ES-I3 (cell line): ENCODE measurements around the gene GGNBP2.

Source experiments
- H3K36me3 ChIP-seq: 2 replicates; pipeline ENCODE4 v1.6.1; 2013; ENCODE audit warnings: mild to moderate bottlenecking, low read length, control low read depth, moderate library complexity; ENCODE audit not compliant: insufficient read depth
- H3K4me1 ChIP-seq: 2 replicates; pipeline ENCODE4 v1.6.1; 2013; ENCODE audit warnings: mild to moderate bottlenecking, control low read depth, low read length; ENCODE audit not compliant: insufficient read depth
- H3K9ac ChIP-seq: 2 replicates; pipeline ENCODE4 v1.6.1; 2013; ENCODE audit warnings: low read depth, mild to moderate bottlenecking, low read length, moderate library complexity
- H3K9me3 ChIP-seq: 2 replicates; pipeline ENCODE4 v1.6.1; 2013; ENCODE audit warnings: mild to moderate bottlenecking, low read length, moderate library complexity; ENCODE audit not compliant: control insufficient read depth, insufficient read depth

Gene GGNBP2

GRCh38 chr17:36632916-36633771, 88.4 kb downstream of the GGNBP2 start:
- Histone ChIP-seq H3K36me3 (no peaks in the 10 kb centered on the region), H3K4me1 (peaks cover 9% of the 10 kb centered on the region; the same call in 1 of the 2 replicates), H3K9ac (peak overlapping the region; percentile 26; the same call in 1 of the 2 replicates), H3K9me3 (no peaks in the 10 kb centered on the region)
